Measurements from ENCODE around the gene METTL15. TPM values are rescaled to one million over a fixed set of nuclear protein-coding genes. Genes with fewer than 3 reads are reported as not detected.
"Not testable (repeated sequence)": the region's sequence is repeated elsewhere in the genome, so short reads cannot be mapped to it uniquely, and the experiment has no call there.

The METTL15 gene
- total and polyA plus RNA-seq, 8 donors = 9.6 to 21.2 (median 19.0) TPM

GRCh38 chr11:28083118-28083517 lies 25.1 kb upstream of the METTL15 start:
- intact Hi-C loops (cut with DNase I) = no loop called here
- Histone ChIP-seq H3K4me1 (no peaks in the 10 kb centered on the region), H3K27ac (no peak overlapping the region), H3K4me3 (no peak overlapping the region), H3K9me3 (no peaks in the 10 kb centered on the region), H3K27me3 (no peaks in the 10 kb centered on the region), H3K36me3 (peaks cover 0 to 14% of the 10 kb centered on the region in 2 donors)
- no peak for DNase-seq
- no peak for ATAC-seq
- TF ChIP-seq, protein P1, sequence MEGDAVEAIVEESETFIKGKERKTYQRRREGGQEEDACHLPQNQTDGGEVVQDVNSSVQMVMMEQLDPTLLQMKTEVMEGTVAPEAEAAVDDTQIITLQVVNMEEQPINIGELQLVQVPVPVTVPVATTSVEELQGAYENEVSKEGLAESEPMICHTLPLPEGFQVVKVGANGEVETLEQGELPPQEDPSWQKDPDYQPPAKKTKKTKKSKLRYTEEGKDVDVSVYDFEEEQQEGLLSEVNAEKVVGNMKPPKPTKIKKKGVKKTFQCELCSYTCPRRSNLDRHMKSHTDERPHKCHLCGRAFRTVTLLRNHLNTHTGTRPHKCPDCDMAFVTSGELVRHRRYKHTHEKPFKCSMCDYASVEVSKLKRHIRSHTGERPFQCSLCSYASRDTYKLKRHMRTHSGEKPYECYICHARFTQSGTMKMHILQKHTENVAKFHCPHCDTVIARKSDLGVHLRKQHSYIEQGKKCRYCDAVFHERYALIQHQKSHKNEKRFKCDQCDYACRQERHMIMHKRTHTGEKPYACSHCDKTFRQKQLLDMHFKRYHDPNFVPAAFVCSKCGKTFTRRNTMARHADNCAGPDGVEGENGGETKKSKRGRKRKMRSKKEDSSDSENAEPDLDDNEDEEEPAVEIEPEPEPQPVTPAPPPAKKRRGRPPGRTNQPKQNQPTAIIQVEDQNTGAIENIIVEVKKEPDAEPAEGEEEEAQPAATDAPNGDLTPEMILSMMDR (IDR thresholded peaks at IDR 0.05) = no peak

DNA sequence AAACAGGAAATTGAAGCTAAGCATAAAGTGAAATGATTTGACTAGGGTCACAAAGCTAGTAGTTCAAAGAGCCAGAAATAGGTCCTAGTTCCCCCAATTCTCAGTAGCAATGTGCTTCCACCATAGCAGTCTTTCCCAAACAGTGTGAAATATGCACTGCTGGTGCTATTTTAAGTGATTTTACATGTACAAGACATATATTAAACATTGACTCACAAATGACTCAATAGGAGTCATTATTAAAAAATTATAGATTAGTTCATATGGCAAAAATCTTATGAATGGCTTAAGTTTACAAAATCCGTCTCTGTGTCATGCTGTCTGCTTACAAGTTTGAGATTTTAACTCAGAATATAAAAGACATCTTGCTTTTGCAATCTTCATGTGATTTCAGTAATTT lies 21.6 kb upstream of the METTL15 start:
- no peak overlapping the region for H3K4me3 ChIP-seq
- no peaks in the 10 kb centered on the region for H3K4me1 ChIP-seq
- H3K27me3 ChIP-seq = no peaks in the 10 kb centered on the region
- DNase-seq (no peak), ATAC-seq (no peak)
- TF ChIP-seq, protein P1 (IDR thresholded peaks at IDR 0.05) = no peak
- intact Hi-C loops (cut with DNase I) = no loop called here
- no peak overlapping the region for H3K27ac ChIP-seq
- no peaks in the 10 kb centered on the region for H3K9me3 ChIP-seq
- H3K36me3 ChIP-seq = peaks cover 0 to 8% of the 10 kb centered on the region in 2 donors

- H3K27ac ChIP-seq; H3K27me3 ChIP-seq; H3K4me1 ChIP-seq; DNase-seq; intact Hi-C loops (cut with DNase I); H3K4me3 ChIP-seq; H3K36me3 ChIP-seq; ATAC-seq; H3K9me3 ChIP-seq: not testable (repeated sequence)
Measured at GRCh38 chr11:28087192-28087591, 21.0 kb upstream of the METTL15 start.

GRCh38 chr11:28087693-28088092 lies 20.5 kb upstream of the METTL15 start:
- H3K4me1 ChIP-seq; intact Hi-C loops (cut with DNase I); DNase-seq; H3K27me3 ChIP-seq; H3K27ac ChIP-seq; H3K9me3 ChIP-seq; ATAC-seq; H3K36me3 ChIP-seq; H3K4me3 ChIP-seq: not testable (repeated sequence)

GRCh38 chr11:28089378-28089777 lies 18.8 kb upstream of the METTL15 start:
- TF ChIP-seq, protein P1 (IDR thresholded peaks at IDR 0.05) = no peak
- Histone ChIP-seq H3K4me1 (no peaks in the 10 kb centered on the region), H3K27ac (no peak overlapping the region), H3K27me3 (no peaks in the 10 kb centered on the region), H3K9me3 (no peaks in the 10 kb centered on the region), H3K36me3 (peaks cover 0 to 3% of the 10 kb centered on the region in 2 donors), H3K4me3 (no peak overlapping the region)
- ATAC-seq (no peak), DNase-seq (no peak)
- intact Hi-C loops (cut with DNase I) = no loop called here

DNA sequence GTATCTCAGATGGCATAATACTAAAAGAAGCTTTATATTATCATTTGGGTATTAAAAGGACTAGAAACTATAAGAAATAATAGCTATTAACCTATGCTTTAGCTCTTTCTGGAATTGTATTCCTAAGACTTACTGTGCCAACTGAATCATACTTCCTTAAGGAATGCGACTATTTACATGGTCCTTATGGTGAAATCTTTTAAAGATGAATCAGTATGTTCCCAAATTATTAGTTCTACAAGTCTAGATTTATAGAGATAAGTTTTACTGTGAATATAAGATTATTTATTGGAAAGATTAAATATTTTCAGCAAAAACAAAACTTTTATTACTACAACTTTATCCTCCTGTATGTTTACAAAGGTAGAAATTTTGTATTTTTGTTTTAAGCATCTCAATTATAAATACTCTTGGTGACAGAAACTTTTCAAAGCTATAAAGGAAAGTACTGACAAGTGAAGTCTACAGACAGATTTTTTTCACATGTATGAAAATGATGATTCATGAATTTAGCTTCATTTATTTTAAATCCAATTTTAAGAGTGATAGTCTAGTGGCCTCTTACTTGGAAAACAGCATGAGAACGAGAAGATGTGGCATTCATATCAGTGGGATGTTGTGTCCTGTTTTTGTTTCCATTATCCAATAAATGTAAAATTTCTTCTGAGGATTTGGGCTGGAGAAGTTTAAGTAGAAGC lies 18.0 kb upstream of the METTL15 start:
- TF ChIP-seq, protein P1 (IDR thresholded peaks at IDR 0.05) = no peak
- no peaks in the 10 kb centered on the region for H3K9me3 ChIP-seq
- intact Hi-C loops (cut with DNase I) = no loop called here
- no peak overlapping the region for H3K4me3 ChIP-seq
- H3K27me3 ChIP-seq = no peaks in the 10 kb centered on the region
- no peaks in the 10 kb centered on the region for H3K4me1 ChIP-seq
- no peak for DNase-seq
- H3K27ac ChIP-seq = no peak overlapping the region
- no peak for ATAC-seq
- H3K36me3 ChIP-seq = peaks cover 0 to under 1% of the 10 kb centered on the region in 2 donors
